Measurements from ENCODE around the gene BRIP1.
A peak's percentile ranks its signal among the peaks of the same experiment; 100 is the strongest.
"Not testable (repeated sequence)": the region's sequence is repeated elsewhere in the genome, so short reads cannot be mapped to it uniquely, and the experiment has no call there.

The BRIP1 gene

GRCh38 chr17:61695779-61696337, 167.5 kb downstream of the BRIP1 start:
- no peak for DNase-seq (ENCODE audit: low spot score)

DNA sequence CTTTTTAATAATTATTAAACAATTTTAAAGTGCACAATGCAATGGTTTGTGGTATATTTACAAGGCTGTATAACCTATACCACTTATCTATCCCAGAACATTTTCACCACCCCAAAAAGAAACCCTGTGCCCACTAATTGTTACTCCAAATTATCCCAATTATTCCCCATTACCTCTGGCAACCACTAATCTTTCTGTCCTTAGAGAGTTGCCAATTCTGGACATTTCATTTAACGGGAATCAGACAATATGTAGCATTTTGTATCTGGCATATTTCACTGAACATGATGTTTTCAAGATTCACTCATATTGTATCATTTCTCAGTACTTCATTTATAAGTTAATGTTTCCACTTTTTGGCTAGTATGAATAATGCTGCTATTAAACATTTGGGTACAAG, 169.2 kb downstream of the BRIP1 start:
- no peak for DNase-seq (ENCODE audit: low spot score)

DNA sequence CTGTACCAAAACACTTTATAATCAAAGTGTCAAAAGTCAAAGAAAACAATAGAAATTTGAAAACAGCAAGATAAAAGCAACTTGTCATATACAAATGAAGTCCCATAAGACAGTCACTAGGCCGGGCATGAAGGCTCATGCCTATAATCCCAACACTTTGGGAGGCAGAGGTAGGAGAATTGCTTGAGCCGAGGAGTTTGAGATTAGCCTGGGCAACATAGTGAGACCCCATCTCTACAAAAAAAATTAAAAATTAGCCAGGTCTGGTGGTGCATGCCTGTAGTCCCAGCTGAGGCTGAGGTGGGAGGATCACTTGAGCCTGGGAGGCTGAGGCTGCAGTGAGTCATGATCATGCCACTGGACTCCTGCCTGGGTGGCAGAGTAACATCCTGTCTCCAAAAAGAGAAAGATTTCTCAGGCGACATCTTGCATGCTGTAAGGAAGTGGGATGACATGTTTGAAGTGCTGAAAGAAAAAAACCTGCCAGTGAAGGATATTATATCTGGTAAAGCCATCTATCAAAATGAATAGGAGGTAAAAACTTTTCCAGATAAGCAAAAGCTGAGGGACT, 173.6 kb downstream of the BRIP1 start:
- DNase-seq (ENCODE audit: low spot score) = no peak

GRCh38 chr17:61687769-61688168, 175.6 kb downstream of the BRIP1 start:
- no peak for DNase-seq (ENCODE audit: low spot score)

DNA sequence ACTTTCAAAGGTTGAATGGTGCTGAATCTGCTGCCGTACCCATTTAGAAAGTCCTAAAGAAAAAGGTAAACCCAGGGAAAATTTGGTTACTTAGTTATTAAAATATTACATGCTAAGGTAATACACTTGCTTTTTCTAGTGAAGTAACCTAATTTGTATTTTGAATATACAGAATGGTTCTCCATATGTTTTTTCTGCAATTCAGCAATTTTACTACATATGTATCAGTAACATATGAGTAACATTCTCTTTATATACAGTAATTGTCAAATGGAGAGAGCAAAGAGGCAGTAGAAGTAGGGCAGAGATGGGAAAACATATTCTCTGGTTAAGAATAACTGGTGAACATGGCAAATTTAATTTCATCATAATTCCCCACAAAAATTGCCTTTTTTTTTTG, 177.2 kb downstream of the BRIP1 start:
- no peak for DNase-seq (ENCODE audit: low spot score)

DNA sequence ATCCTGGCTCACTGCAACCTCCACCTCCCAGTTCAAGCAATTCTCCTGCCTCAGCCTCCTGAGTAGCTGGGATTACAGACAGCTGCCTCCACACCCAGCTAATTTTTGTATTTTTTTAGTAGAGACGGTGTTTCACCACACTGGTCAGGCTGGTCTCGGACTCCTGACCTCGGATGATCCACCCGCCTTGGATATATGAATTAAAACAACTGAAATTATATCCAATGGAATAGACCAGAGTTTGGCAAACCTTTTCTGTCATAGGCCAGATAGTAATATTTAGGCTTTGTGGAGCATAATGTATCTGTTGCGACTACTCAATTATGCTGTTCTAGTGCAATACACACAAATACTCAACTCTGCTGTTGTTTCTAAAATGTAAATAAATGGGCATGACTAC, 178.5 kb downstream of the BRIP1 start:
- no peak for DNase-seq (ENCODE audit: low spot score)

GRCh38 chr17:61684172-61684571, 179.2 kb downstream of the BRIP1 start:
- DNase-seq (ENCODE audit: low spot score) = no peak

GRCh38 chr17:61683466-61683865, 179.9 kb downstream of the BRIP1 start:
- DNase-seq (ENCODE audit: low spot score) = no peak

GRCh38 chr17:61680921-61681320, 182.4 kb downstream of the BRIP1 start:
- no peak for DNase-seq (ENCODE audit: low spot score)

DNA sequence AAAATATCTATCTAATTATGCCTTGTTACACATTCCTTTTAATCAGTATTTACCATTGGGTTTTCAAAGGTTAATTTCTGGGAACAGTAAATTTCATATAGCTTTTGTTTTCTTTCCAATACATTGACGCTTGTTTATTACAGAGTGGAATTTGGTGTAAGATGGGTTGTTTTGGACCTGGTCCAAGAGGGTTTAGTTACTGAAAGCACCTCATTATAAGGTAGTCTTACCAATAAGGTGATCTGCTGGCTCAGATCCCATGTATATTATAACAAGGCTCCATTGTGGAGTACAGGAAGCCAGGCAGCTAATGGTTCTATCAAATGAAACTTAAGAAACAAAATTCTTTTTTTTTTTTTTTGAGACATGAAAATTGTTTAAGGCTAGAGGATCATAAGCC, 185.0 kb downstream of the BRIP1 start:
- no peak for DNase-seq (ENCODE audit: low spot score)

GRCh38 chr17:61677150-61677811, 186.0 kb downstream of the BRIP1 start:
- not testable (repeated sequence) for DNase-seq (ENCODE audit: low spot score)

DNA sequence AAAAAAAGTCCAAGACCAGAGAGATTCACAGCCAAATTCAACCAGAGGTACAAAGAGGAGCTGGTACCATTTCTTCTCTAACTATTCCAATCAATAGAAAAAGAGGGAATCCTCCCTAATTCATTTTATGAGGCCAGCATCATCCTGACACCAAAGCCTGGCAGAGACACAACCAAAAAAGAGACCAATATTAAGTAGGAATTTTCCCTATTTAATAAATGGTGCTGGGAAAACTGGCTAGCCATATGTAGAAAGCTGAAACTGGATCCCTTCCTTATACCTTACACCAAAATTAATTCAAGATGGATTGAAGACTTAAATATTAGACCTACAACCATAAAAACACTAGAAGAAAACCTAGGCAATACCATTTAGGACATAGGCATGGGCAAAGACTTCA, 186.8 kb downstream of the BRIP1 start:
- not testable (repeated sequence) for DNase-seq (ENCODE audit: low spot score)

- not testable (repeated sequence) for DNase-seq (ENCODE audit: low spot score)
Observed at GRCh38 chr17:61674609-61675008, 188.7 kb downstream of the BRIP1 start.

DNA sequence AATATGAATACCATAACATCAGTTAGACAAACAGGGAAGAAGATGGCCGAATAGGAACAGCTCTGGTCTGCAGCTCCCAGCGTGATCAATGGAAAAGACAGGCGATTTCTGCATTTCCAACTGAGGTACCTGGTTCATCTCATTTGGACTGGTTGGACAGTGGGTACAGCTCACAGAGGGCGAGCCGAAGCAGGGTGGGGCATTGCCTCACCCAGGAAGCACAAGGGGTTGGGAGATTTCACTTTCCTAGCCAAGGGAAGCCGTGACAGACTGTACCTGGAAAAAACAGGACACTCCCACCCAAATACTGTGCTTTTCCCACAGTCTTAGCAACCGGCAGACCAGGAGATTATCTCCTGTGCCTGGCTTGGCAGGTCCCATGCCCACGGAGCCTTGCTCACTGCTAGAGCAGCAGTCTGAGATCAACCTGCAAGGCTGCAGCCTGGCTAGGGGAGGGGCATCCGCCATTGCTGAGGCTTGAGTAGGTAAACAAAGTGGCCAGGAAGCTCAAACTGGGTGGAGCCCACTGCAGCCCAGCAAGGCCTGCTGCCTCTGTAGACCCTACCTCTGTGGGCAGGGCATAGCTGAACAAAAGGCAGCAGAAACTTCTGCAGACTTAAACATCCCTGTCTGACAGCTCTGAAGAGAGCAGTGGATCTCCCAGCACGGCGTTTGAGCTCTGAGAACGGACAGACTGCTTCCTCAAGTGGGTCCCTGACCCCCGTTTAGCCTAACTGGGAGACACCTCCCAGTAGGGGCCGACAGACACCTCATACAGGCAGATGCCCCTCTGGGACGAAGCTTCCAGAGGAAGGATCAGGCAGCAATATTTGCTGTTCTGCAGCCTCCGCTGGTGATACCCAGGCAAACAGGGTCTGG, 190.1 kb downstream of the BRIP1 start:
- not testable (repeated sequence) for DNase-seq (ENCODE audit: low spot score)

DNA sequence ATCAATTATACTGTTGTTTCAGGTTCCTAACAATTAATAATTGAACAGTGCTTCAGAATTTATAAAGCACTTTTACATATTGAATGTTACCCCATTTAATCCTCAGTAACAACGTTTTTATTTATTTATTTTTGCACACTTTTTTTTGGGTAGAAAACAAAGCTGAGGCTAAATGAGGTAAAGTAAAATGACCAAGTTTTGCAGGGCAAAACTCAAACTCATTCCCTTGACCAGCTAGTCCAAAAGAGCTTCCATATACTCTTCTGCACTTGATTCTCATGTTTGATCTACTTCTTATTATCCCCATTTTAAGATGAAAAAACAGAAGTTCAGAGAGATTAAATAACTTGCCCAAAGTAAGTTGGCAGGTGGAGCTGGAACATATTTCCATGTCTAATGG, 191.2 kb downstream of the BRIP1 start:
- DNase-seq (ENCODE audit: low spot score) = no peak

DNA sequence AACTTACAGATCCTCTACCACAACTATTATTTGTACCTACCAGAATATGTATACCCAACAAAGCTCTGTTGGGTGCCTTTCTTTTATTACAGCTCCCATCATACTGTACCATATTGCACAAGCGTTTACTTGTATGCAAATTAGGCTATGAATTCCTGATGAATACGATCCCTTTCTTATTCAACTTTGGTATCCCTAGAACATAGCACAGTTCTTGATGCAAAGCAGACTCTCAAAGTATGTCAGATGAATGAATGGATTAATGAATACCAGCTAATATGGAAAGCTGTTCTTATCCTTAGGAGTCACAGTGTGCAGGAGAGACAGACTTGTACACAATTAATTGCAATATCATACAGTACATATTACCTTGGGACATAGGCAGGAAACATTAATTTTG, 192.6 kb downstream of the BRIP1 start:
- DNase-seq (ENCODE audit: low spot score) = no peak

DNA sequence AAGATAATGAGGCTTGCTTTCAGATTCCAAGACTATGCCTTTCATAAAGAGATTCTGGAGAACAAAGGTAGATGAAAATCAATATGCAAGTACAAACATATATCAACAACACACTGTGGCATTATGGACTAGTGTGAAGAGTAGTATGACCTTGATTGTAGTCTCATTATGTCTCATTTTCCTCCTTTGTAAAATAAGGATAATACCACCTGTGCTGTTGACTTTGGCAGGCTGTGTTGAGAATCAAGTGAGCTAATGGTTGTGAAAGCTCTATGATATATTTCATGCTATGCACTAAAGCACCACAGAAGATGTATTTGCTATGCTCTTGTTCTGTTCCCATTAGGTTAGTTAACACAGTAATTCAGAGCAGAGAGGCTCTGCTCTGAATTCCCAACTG, 193.8 kb downstream of the BRIP1 start:
- no peak for DNase-seq (ENCODE audit: low spot score)

DNA sequence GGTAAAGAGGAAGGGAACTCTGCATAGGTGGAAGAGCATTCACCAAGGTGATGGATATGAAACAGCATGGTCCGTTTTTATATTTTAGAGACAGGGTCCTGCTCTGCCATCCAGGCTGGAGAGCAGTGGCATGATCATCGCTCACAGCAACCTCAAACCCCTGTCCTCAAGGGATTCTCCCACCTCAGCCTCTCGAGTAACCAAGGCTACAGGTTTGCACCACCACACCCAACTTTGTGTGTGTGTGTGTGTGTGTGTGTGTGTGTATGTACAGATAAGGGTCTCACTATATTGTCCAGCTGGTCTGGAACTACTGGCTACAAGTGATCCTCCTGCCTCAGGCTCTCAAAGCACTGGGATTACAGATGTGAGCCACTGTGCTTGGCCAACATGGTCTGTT, 194.8 kb downstream of the BRIP1 start:
- no peak for DNase-seq (ENCODE audit: low spot score)

GRCh38 chr17:61666406-61667088, 196.8 kb downstream of the BRIP1 start:
- not testable (repeated sequence) for DNase-seq (ENCODE audit: low spot score)

DNA sequence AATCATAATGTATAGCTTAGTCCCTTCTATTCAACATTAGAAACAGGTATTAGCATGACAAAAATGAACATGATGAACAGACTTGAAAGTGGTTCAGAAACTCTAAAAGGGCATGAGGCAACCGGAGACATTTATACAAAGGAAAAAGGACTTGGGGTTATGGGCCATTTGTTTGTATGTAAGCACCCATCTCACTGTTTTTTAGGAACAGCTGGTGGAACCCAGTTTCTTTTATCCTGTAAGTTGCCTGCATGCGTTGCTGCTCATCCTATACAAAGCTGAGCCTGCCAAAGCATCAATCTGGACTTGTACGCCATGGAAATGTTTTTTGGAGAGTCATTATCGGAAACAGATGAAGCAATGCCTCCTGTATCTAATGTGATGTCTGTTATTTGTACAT, 200.0 kb downstream of the BRIP1 start:
- no peak for DNase-seq (ENCODE audit: low spot score)

DNA sequence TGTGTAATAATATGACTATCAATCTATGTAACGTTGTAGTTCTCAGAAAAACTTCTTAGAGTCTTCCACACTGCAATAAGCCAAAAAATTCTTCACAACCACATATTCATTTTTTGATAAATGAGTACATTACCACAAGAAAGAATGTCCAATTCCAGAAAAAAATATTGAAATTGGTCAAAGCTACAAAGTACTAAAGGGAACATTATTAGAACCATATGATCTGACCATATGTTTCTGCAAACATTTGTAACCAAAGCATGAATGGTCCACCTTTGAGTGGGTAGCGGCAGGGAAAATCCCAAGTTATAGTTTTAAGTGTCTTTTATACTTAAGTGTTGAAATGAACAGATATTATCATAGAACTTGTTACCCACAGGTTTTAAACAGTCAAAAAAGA, 200.6 kb downstream of the BRIP1 start:
- peak; percentile 13 for DNase-seq (ENCODE audit: low spot score)

GRCh38 chr17:61662186-61662585, 201.1 kb downstream of the BRIP1 start:
- no peak for DNase-seq (ENCODE audit: low spot score)

Measured in GM03348 (cell line).